Naive B cell (primary cell): ENCODE data around the gene MAEA. TPM values are rescaled to one million over a fixed set of nuclear protein-coding genes. Genes with fewer than 3 reads are reported as not detected.

Experiments used
- ATAC-seq, 2 donors: fragments of 150-1000 bp; cut with Tn5 transposase; 2 replicates each; pipeline ENCODE4 v1.10.0; 2021; ENCODE audit warnings: low read depth in 2 of 2, mild to moderate bottlenecking in 2 of 2, moderate library complexity in 2 of 2
- DNase-seq: peaks from one replicate; pipeline ENCODE4 v3.0.0; 2022
- H3K27ac Mint-ChIP-seq, 6 donors: one replicate each; pipeline ENCODE4 v1.8.0; 2020 to 2022; ENCODE audit warnings: mild to moderate bottlenecking in 6 of 6, mixed read lengths in 6 of 6, moderate library complexity in 5 of 6, inconsistent platforms in 2 of 6
- H3K27me3 Mint-ChIP-seq, 3 donors: one replicate each; pipeline ENCODE4 v1.8.0; 2021 to 2022; ENCODE audit warnings: mixed read lengths in 3 of 3, mild to moderate bottlenecking in 1 of 3
- H3K36me3 Mint-ChIP-seq, 2 donors: one replicate each; pipeline ENCODE4 v1.8.0; 2020 to 2022; ENCODE audit warnings: mixed read lengths in 2 of 2, inconsistent platforms in 1 of 2, mild to moderate bottlenecking in 1 of 2
- H3K4me1 Mint-ChIP-seq, 3 donors: one replicate each; pipeline ENCODE4 v1.8.0; 2020 to 2022; ENCODE audit warnings: mixed read lengths in 3 of 3, inconsistent platforms in 1 of 3, mild to moderate bottlenecking in 1 of 3, moderate library complexity in 1 of 3
- H3K4me3 Mint-ChIP-seq, 8 donors: one replicate each; pipeline ENCODE4 v1.8.0; 2020 to 2022; ENCODE audit warnings: mild to moderate bottlenecking in 8 of 8, mixed read lengths in 8 of 8, moderate library complexity in 8 of 8, inconsistent platforms in 2 of 8
- H3K9me3 Mint-ChIP-seq, 7 donors: one replicate each; pipeline ENCODE4 v1.8.0; 2020 to 2022; ENCODE audit warnings: mixed read lengths in 7 of 7, mild to moderate bottlenecking in 5 of 7, inconsistent platforms in 2 of 7, moderate library complexity in 1 of 7
- polyA plus RNA-seq, 6 donors: library from polyadenylated mRNA; unstranded; fragments of 300-500 nt; fragmentation: Illumina TruSeq; gene quantifications; one replicate each; pipeline ENCODE4 v1.2.3, GENCODE V29; 2021; ENCODE audit warnings: low read depth in 6 of 6

MAEA gene
- polyA plus RNA-seq, 6 donors from 2014 or later, result 45.7 to 72.6 (median 57.1) TPM

DNA sequence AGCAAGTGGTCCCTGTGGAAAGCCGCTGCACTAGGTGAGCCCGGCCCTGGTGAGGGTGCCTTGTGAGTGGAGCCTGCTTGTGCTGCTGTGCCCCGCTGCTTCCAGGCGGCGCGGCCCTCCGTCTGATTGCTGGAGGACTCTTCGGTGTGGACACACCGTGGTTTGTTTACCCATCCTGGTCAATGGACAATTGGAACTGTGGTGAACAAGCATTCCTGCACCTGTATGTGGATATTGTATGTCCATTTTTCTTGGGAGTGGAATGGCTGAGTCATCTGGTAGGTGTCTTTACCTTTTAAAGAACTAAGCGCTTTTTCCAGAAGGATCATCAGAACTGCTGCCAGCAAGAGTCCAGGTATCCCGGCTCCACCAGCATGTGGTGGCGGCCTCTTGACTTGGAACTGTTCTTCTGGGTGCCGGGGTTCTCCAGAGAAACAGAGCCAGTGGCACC lies 15.6 kb downstream of the MAEA start:
- H3K27ac Mint-ChIP-seq, result no peak overlapping the region
- H3K4me1 Mint-ChIP-seq, result peaks cover 37 to 54% (median 48%) of the 10 kb centered on the region in 3 donors
- no peaks in the 10 kb centered on the region for H3K27me3 Mint-ChIP-seq
- peaks cover 0 to 8% of the 10 kb centered on the region in 2 donors for H3K36me3 Mint-ChIP-seq
- DNase-seq, result no peak
- no peak for ATAC-seq
- H3K9me3 Mint-ChIP-seq, result no peaks in the 10 kb centered on the region
- H3K4me3 Mint-ChIP-seq, result no peak overlapping the region

DNA sequence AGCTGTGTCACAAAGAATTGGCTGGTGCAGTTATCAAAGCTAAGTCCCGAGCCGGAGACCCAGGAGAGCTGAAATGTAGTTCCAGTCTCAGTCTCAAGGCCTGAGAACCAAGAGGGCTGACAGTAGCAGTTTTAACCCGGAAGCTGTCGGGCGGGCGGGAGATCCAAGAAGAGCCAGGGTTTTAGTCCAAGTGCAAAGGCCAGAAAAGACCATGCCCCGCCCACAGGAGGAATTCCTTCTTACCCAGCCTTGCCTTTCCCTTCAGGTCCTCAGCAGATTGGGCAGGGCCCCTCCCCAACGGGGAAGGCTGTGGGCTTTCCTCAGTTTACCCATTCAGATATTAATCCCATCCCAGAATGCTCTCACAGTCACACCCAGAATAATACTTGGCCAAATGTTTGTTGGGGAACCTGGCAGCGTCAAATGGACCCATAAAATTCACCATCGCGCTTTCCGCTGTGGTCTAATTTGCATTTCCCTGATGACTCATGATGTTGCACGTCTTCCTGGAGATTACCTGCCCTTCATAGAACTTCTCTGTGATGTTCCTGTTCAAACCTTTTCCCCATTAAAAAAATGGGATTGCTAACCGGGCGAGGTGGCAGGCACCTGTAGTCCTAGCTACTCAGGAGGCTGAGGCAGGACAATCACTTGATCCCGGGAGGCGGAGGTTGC lies 16.2 kb downstream of the MAEA start:
- ATAC-seq (no peak), DNase-seq (no peak)
- H3K36me3 Mint-ChIP-seq, result peaks cover 0 to 4% of the 10 kb centered on the region in 2 donors
- H3K27me3 Mint-ChIP-seq, result no peaks in the 10 kb centered on the region
- H3K27ac Mint-ChIP-seq, result peak overlapping the region in 1 of 6 donors; percentile 27
- no peaks in the 10 kb centered on the region for H3K9me3 Mint-ChIP-seq
- H3K4me3 Mint-ChIP-seq, result no peak overlapping the region
- H3K4me1 Mint-ChIP-seq, result peaks cover 35 to 53% (median 50%) of the 10 kb centered on the region in 3 donors

DNA sequence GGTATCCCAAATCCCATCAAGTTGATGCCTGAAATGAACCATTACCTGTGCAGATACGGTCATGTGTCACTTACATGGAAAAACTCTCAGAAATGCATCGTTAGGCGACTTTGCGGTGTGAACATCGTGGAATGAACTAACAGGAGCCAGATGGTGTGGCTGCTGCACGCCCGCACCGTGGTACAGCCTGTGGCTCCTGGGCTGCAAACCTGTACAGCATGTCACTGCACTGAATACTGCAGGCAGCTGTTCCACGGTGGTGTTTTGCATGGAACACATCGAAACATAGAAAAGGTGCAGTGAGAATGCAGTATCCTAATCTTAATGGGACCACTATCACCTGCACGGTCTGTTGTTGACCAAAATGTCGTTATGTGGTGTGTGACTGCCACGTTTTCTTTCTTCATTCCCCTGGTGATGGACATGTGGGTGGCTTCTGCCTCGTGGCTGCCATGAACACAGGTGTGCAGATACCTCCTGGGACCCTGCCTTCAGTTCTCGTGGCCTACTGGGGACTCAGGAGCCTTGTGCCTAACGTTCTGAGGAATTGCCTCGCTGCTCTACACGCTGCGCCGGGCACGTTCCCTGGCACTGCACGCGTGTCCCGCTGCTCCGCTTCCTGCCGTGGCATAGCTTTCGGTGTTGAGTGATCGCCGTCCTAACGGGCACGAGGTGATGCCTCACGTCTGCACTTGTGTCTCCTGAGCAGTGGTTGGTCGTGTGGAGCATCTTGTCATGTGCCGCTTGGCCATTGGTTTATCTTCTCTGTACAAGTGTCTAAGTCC lies 18.5 kb downstream of the MAEA start:
- DNase-seq (no peak), ATAC-seq (no peak)
- no peaks in the 10 kb centered on the region for H3K36me3 Mint-ChIP-seq
- H3K27ac Mint-ChIP-seq, result peak overlapping the region in 3 of 6 donors; percentile 51 to 82 (median 73)
- H3K4me1 Mint-ChIP-seq, result peaks cover 32 to 44% (median 38%) of the 10 kb centered on the region in 3 donors
- no peaks in the 10 kb centered on the region for H3K9me3 Mint-ChIP-seq
- H3K4me3 Mint-ChIP-seq, result peak overlapping the region in 4 of 8 donors; percentile 8 to 84 (median 49)
- H3K27me3 Mint-ChIP-seq, result no peaks in the 10 kb centered on the region

DNA sequence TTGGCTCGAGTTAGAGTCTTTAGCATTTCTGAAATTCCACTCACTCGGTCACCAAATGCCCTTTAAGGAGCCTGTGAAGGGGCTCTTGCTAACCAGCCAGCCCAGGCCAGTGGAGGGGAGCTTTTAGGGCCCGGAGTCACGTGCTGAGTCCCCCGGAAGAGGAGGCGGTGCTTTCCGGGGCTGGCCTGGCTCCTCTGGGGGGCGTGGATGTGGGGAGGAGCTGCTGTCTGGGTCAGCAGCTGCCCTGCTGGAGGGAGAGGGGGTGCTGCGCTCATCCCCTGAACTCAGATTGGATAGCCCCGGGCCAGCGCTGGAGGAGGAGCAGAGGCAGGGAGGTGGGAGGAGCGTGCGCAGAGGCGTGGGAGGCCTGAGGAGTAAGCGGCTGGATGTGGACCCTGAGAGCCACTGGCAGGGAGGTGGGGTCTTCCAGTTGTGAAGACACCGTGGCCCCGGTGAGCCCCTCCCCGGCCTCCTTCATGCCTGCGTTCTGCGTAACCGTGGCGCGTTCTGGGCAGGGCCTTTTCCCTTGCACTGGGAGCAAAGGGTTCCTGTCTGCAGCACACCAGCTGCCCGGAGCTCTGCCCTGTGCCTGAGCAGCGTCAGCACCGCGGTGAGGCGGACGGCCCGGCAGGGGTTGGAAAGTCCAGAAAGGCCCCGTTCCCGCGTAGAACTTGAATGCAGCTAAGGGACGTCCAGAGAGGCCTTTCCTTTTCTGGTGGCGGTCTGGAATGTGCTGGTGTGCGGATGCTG lies 19.7 kb downstream of the MAEA start:
- Mint-ChIP-seq H3K27me3 (no peaks in the 10 kb centered on the region), H3K4me3 (peak overlapping the region; percentile 66 to 84 (median 81)), H3K27ac (peak overlapping the region in 4 of 6 donors; percentile 51 to 88 (median 76)), H3K9me3 (peaks cover 0 to 2% (median 0%) of the 10 kb centered on the region in 7 donors), H3K36me3 (peaks cover 3 to 5% of the 10 kb centered on the region in 2 donors), H3K4me1 (peaks cover 31 to 44% (median 38%) of the 10 kb centered on the region in 3 donors)
- ATAC-seq (peak; percentile 92 to 94), DNase-seq (peak; percentile 44)

DNA sequence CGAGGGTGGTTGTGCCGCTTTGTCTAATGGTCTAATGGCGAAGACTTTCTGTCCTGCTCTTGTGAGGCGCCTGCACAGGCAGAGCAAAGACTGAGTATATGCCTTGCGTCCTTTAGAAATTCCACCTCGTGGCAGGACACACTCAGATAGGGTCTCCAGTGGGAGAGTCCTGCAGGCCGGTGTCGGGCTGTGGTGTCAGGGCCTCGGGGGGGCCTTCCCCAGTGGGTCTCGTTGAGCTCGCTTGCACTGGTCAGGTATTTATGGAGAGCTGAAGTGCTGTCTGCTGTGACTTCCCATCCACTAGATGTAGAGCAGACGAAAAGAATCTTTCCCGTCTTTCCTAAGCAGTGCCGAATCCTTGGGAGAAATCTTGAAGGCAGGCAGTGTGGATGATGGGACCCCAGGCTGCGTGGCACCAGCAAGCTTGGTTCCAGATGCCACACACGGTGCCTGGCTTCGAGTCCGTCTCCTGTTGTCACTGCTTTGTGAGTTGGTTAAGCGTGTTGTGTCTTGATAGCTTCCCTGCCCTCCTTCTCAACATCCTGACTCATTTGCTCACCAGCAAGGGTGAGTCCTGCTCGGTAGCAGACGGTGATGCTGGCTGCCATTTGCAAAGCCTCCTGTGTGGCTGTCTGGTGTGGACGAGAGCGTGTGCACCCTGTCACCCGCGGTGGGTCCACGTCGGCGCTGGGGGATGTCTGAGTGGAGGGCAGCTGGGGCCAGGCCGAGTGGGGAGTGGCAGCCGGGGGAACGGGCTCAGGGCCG lies 20.5 kb downstream of the MAEA start:
- Mint-ChIP-seq H3K36me3 (peaks cover 8 to 9% of the 10 kb centered on the region in 2 donors), H3K9me3 (peaks cover 0 to 2% (median 0%) of the 10 kb centered on the region in 7 donors), H3K4me1 (peaks cover 32 to 44% (median 35%) of the 10 kb centered on the region in 3 donors), H3K4me3 (peak overlapping the region in 7 of 8 donors; percentile 56 to 82 (median 67)), H3K27ac (peak overlapping the region in 1 of 6 donors; percentile 47), H3K27me3 (no peaks in the 10 kb centered on the region)
- no peak for ATAC-seq
- DNase-seq, result no peak

DNA sequence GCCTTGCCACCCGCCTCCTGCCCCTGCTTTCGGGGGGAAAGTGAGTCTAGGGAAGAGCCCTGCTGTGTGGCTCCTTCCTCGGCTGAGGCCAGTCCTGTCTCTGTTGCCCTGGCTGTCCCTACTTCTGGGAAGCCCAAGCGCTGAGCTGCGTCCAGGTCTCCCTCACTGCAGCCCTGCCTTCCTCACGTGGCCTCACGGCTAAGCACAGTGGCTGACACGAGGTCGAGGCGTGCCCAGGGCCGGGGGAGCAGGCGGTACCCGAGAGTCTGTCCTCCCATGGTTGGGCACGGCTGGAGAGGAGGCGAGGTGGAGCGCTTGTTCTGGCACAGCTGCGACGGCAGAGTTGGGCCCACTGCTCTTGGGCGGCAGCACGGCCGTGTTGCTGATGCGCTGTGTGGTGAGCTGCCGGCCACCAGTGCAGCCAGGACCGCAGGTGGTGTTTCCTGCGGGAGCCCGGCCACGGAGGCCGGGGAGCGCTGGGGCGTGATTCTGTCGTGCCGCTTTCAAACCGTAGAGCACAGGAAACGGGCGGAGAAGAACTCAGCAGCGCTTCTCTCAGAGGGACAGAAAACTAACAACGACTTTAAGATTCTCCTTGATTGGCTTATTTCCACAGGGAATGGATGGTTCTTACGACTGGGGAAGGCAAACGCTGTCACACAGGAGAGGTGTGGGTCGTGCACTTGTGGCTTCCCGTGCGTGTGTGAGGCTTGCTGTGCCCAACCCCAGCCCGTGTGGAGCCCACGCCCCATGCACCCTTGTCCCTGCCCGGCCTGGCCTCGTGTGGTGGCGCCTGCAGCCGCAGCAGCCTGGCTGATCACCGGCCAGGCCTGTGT lies 21.3 kb downstream of the MAEA start:
- ATAC-seq (no peak), DNase-seq (no peak)
- H3K36me3 Mint-ChIP-seq, result peaks cover 8 to 9% of the 10 kb centered on the region in 2 donors
- no peak overlapping the region for H3K27ac Mint-ChIP-seq
- H3K4me3 Mint-ChIP-seq, result peak overlapping the region in 2 of 8 donors; percentile 16 to 80
- peaks cover 31 to 39% (median 35%) of the 10 kb centered on the region in 3 donors for H3K4me1 Mint-ChIP-seq
- peaks cover 0 to 2% (median 0%) of the 10 kb centered on the region in 7 donors for H3K9me3 Mint-ChIP-seq
- H3K27me3 Mint-ChIP-seq, result no peaks in the 10 kb centered on the region

DNA sequence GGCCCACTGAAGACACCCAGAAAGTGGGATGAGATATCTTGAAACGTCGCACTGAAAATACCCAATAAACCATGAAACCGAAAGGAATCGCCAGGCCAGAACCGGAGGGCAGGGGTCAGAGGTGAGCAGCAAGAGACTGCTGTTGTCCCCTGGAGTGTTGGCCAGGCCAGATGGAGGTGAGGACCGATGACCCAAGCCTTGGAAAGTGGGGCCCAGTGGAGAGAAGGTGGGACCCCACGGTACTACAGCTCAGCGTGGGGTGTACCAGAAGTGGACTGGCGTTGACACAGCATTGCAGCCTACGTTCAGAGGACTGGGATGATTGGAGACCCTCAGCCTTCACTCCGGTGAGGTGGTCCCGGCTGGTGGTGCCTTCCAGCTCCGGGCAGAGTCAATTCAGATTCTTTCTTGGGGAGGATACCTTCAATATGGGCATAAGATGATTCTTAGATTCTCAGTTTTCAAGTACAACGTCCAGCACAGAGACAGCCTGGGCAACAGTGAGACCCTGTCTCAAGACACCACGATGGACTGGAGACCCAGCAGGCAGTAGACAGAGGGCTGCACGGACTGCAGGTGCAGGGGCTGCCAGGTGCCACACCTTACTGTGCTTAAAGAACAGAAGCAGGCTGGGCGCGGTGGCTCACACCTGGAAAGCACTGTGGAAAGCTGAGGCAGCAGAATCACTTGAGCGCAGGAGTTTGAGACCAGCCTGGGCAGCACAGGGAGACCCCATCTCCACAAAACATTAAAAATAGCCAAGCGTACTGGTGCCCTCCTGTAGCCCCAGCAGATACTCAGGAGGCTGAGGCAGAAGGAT lies 23.3 kb downstream of the MAEA start:
- no peak for DNase-seq
- Mint-ChIP-seq H3K4me3 (peak overlapping the region in 1 of 8 donors; percentile 35), H3K36me3 (peaks cover 9 to 11% of the 10 kb centered on the region in 2 donors), H3K9me3 (peaks cover 0 to 2% (median 0%) of the 10 kb centered on the region in 7 donors), H3K4me1 (peaks cover 18 to 23% (median 20%) of the 10 kb centered on the region in 3 donors), H3K27me3 (no peaks in the 10 kb centered on the region), H3K27ac (peak overlapping the region in 1 of 6 donors; percentile 63)
- ATAC-seq, result no peak

DNA sequence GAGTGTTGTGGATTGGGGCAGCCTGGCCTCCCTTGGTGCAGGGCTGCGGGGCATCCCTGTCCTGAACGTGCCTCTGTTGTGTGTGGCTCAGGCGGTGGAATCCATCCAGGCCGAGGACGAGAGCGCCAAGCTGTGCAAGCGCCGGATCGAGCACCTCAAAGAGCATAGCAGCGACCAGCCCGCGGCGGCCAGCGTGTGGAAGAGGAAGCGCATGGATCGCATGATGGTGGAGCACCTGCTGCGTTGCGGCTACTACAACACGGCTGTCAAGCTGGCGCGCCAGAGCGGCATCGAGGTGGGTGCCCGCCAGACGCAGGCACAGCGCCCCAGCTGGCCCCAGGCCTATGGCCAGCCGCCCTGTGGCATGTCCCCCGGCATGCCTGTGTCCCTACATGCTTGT lies 25.6 kb downstream of the MAEA start:
- DNase-seq (no peak), ATAC-seq (no peak)
- H3K9me3 Mint-ChIP-seq, result peaks cover 0 to 2% (median 0%) of the 10 kb centered on the region in 7 donors
- no peak overlapping the region for H3K4me3 Mint-ChIP-seq
- H3K27ac Mint-ChIP-seq, result no peak overlapping the region
- H3K4me1 Mint-ChIP-seq, result peaks cover under 1 to 7% (median 4%) of the 10 kb centered on the region in 3 donors
- no peaks in the 10 kb centered on the region for H3K27me3 Mint-ChIP-seq
- peaks cover 13 to 15% of the 10 kb centered on the region in 2 donors for H3K36me3 Mint-ChIP-seq

DNA sequence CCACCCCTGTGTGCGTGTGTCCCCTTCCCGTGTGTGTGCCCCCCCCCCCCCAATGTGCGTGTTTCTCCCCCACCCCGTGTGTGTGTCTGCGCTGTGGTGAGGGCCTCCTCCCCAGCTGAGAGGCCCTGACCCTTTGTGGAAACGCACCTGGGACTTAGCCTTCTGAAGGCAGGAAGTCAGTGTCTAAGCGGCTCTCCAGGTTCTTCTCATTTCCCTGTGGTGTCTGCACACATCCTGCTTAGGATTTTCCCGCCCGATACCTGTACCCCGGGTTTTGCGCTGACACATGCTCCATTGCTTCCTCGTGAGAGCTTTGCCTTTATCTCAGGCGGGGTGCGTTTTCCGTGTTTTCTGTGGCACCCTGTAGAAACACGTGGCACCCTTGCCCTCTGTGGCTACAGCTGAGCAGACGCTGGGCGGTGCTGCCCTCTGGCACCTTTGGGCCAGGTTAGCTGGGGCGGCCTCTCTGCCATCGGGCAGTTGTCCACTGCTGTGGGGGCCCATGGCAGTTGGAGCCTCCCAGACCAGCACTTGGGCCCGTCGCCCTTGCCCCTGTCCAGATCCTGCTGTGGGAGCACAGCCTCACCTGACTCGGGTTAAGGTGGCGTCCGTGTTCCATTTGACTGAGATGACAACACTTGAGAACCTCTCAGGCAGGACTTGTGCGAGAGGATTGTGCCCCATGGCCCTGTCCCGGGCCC lies 26.3 kb downstream of the MAEA start:
- DNase-seq (no peak), ATAC-seq (no peak)
- Mint-ChIP-seq H3K36me3 (peaks cover 13 to 15% of the 10 kb centered on the region in 2 donors), H3K9me3 (peaks cover 0 to 2% (median 0%) of the 10 kb centered on the region in 7 donors), H3K4me1 (peaks cover 0 to 5% (median 4%) of the 10 kb centered on the region in 3 donors), H3K27me3 (no peaks in the 10 kb centered on the region), H3K27ac (peak overlapping the region in 1 of 6 donors; percentile 30), H3K4me3 (no peak overlapping the region)

DNA sequence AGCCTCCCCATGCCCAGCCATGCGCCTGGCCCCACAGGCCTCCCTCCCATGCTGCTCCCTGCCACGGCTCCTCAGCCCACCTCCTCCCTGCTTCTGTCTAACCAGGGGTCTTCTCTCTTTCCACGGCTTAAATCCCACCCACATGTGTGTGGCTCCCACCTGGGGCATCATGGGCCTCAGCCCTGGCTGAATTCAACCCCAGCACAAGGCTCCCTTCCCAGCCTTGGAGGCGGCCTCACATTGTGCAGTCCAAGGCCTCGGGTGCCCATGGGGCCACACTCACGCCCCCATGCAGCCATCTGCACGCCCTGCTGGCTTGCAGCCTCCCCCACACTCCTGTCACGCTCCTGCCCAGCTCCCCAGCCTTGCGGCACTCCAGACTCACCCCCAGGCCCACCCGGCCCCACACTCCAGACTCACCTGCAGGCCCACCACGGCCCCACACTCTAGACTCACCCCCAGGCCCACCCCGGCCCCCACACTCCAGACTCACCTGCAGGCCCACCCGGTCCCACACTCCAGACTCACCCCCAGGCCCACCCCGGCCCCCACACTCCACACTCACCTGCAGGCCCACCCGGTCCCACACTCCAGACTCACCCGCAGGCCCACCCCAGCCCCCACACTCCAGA lies 27.0 kb downstream of the MAEA start:
- no peaks in the 10 kb centered on the region for H3K27me3 Mint-ChIP-seq
- DNase-seq (no peak), ATAC-seq (no peak)
- peaks cover 0 to 11% (median 9%) of the 10 kb centered on the region in 3 donors for H3K4me1 Mint-ChIP-seq
- peaks cover 18 to 21% of the 10 kb centered on the region in 2 donors for H3K36me3 Mint-ChIP-seq
- H3K4me3 Mint-ChIP-seq, result no peak overlapping the region
- H3K9me3 Mint-ChIP-seq, result peaks cover 0 to 2% (median 0%) of the 10 kb centered on the region in 7 donors
- peak overlapping the region in 1 of 6 donors; percentile 56 for H3K27ac Mint-ChIP-seq
